K562 (cell line): ENCODE data around the gene ZFP36. TPM values are rescaled to one million over a fixed set of nuclear protein-coding genes. Genes with fewer than 3 reads are reported as not detected.
"Not testable (repeated sequence)": the region's sequence is repeated elsewhere in the genome, so short reads cannot be mapped to it uniquely, and the experiment has no call there.

Experiments used
- ATAC-seq: fragments of 200-7000 bp; cut with Tn5 transposase; 3 replicates; pipeline ENCODE4 v1.9.1; 2020; ENCODE audit warnings: moderate library complexity
- BruUV-seq: library from RNA; stranded (reverse); fragments of 400-500 nt; replicated peaks from 2 replicates; lab custom pipeline; 2021; lab: Mats Ljungman, UMichigan
- CTCF ChIA-PET: fragments of 300-600 bp; formaldehyde crosslinking; extraction: SDS; loops from one replicate; lab custom pipeline; 2021; ENCODE audit warnings: low intra/inter-chr PET ratio; lab: Yijun Ruan, JAX
- POLR2A ChIA-PET: fragments of 300-600, 350-650 bp; sonication (Branson Sonifier 250); formaldehyde crosslinking; extraction: SDS; loops from one replicate; lab custom pipeline; 2021; ENCODE audit warnings: antibody characterized with exemption, inconsistent platforms; lab: Yijun Ruan, JAX
- DNase-seq, 4 experiments: peaks; one replicate each; pipeline versions ENCODE4 v3.0.0 to v3.0.0-alpha.2; 2011 to 2018; ENCODE audit warnings: low spot score in 3 of 4, mixed read lengths in 3 of 4; ENCODE audit errors: extremely low read depth in 1 of 4
- FAIRE-seq: peaks from 2 replicates; lab custom pipeline; 2011; peaks lifted over from hg19 to GRCh38; lab: Jason Lieb, UNC
- H2AFZ ChIP-seq: 2 replicates; pipeline ENCODE4 v1.6.0; 2011; ENCODE audit warnings: low read depth, low read length, control low read depth, inconsistent platforms
- H3K27ac ChIP-seq: fragments of 200-600 bp; 3 replicates; pipeline ENCODE4 v1.8.0; 2011; ENCODE audit warnings: low read depth, mild to moderate bottlenecking, control low read depth, inconsistent platforms, low read length, moderate library complexity, mixed read lengths; ENCODE audit errors: extremely low read depth
- H3K27me3 ChIP-seq, 2 experiments: fragments of 300-600 bp in 1 of 2; 2 replicates in 1 of 2; 3 replicates in 1 of 2; pipeline versions ENCODE4 v1.6.0 to v1.8.0; 2011; ENCODE audit warnings: inconsistent platforms in 2 of 2, low read length in 2 of 2, mild to moderate bottlenecking in 1 of 2, mixed read lengths in 1 of 2, moderate library complexity in 1 of 2; ENCODE audit not compliant: control insufficient read depth in 2 of 2, insufficient read depth in 2 of 2
- H3K36me3 ChIP-seq: fragments of 300-600 bp; 3 replicates; pipeline ENCODE4 v1.8.0; 2011; ENCODE audit warnings: mild to moderate bottlenecking, low read length, inconsistent platforms; ENCODE audit not compliant: control insufficient read depth, insufficient read depth
- H3K4me1 ChIP-seq, 2 experiments: fragments of 200-600 bp in 1 of 2; replicated peaks in 1 of 2; 2 replicates in 1 of 2; 3 replicates in 1 of 2; pipeline versions ENCODE4 v1.5.1 to v1.8.0; 2011; ENCODE audit warnings: inconsistent platforms in 2 of 2, low read length in 2 of 2, mild to moderate bottlenecking in 1 of 2, mixed read lengths in 1 of 2, moderate library complexity in 1 of 2; ENCODE audit not compliant: control insufficient read depth in 2 of 2, insufficient read depth in 2 of 2
- H3K4me2 ChIP-seq: 2 replicates; pipeline ENCODE4 v1.6.1; 2011; ENCODE audit warnings: low read length, control low read depth, inconsistent platforms, mixed read lengths; ENCODE audit not compliant: insufficient read depth
- H3K4me3 ChIP-seq: fragments of 200-600 bp; sonication (generic), shearing (Covaris generic); 2 replicates; pipeline ENCODE4 v1.5.1; 2016; ENCODE audit warnings: control low read depth, inconsistent platforms
- H3K79me2 ChIP-seq: fragments of 200-600 bp; 3 replicates; pipeline ENCODE4 v1.8.0; 2011; ENCODE audit warnings: low read length, inconsistent platforms; ENCODE audit not compliant: control insufficient read depth, insufficient read depth
- H3K9ac ChIP-seq, 2 experiments: 2 replicates each; pipeline versions ENCODE4 v1.6.0 to v1.6.1; 2011; ENCODE audit warnings: low read depth in 2 of 2, low read length in 2 of 2, control low read depth in 1 of 2, inconsistent platforms in 1 of 2, mild to moderate bottlenecking in 1 of 2, mixed read lengths in 1 of 2; ENCODE audit not compliant: insufficient read depth in 1 of 2
- H3K9me1 ChIP-seq: one replicate; pipeline ENCODE4 v1.6.0; 2011; ENCODE audit warnings: inconsistent platforms, mild to moderate bottlenecking, low read length, moderate library complexity; ENCODE audit not compliant: control insufficient read depth, insufficient read depth
- H3K9me3 ChIP-seq: replicated peaks from 2 replicates; pipeline ENCODE4 v1.5.1; 2011; ENCODE audit warnings: low read depth, low read length, inconsistent platforms; ENCODE audit not compliant: control insufficient read depth, insufficient read depth
- H4K20me1 ChIP-seq: replicated peaks from 2 replicates; pipeline ENCODE4 v1.6.1; 2011; ENCODE audit warnings: low read length, inconsistent platforms, mixed read lengths; ENCODE audit not compliant: control insufficient read depth, insufficient read depth
- E2F8 ChIP-seq: fragments of 450-650 bp; IDR thresholded peaks from 2 replicates; pipeline ENCODE4 v1.7.1; 2018; ENCODE audit warnings: mild to moderate bottlenecking, low read depth; ENCODE audit not compliant: partially characterized antibody
- SMARCA4 ChIP-seq: fragments of 450-650 bp; IDR thresholded peaks from 2 replicates; pipeline ENCODE4 v1.6.1; 2016
- TAL1 ChIP-seq: fragments of 450-650 bp; IDR thresholded peaks from 2 replicates; pipeline ENCODE4 v1.6.1; 2016; ENCODE audit warnings: mild to moderate bottlenecking
- TCF7 ChIP-seq: sonication (generic); IDR thresholded peaks from 2 replicates; pipeline ENCODE4 v1.6.1; 2016; ENCODE audit warnings: antibody characterized with exemption, borderline replicate concordance
- THAP12 ChIP-seq: fragments of 250-450 bp; sonication (Bioruptor Pico); IDR thresholded peaks from 2 replicates; pipeline ENCODE4 v1.9.0; 2021; ENCODE audit warnings: mild to moderate bottlenecking, inconsistent platforms
- ZBTB5 ChIP-seq: fragments of 450-650 bp; IDR thresholded peaks from 2 replicates; pipeline ENCODE4 v1.6.1; 2017; ENCODE audit warnings: antibody characterized with exemption
- ZNF146 ChIP-seq: IDR thresholded peaks from one replicate; pipeline ENCODE4 v1.6.1; 2018; ENCODE audit warnings: missing compliant biosample characterization; ENCODE audit not compliant: unreplicated experiment
- WGBS: fragments of 100-300 bp; shearing (Covaris generic); methylation state at CpG from one replicate; pipeline ENCODE4 v1.1.6; 2016; ENCODE audit warnings: low coverage, mixed read lengths; ENCODE audit not compliant: insufficient coverage; ENCODE audit errors: missing lambda C conversion rate; 5-methylcytosine and 5-hydroxymethylcytosine counted together
- in situ Hi-C: fragments of 300-500 bp; cut with MboI; formaldehyde crosslinking; loops from 4 replicates; pipeline ENCODE4 v1.15.0; 2018; ENCODE audit warnings: inconsistent platforms, mixed read lengths
- intact Hi-C: fragments of 100-400 bp; cut with micrococcal nuclease; formaldehyde crosslinking; loops from 2 replicates; pipeline ENCODE4 v1.14.2; 2022
- polyA plus RNA-seq, 8 experiments: library from polyadenylated mRNA; depleted of rRNA in 4 of 8; stranded (reverse) in 5 of 8; unstranded in 3 of 8; fragments of >200 nt; fragmentation: Nextera tagmentation in 2 of 8; fragmentation: Illumina TruSeq in 1 of 8; extraction: Ambion mirVana in 2 of 8; extraction: Trizol in 1 of 8; gene quantifications; 2 replicates each; pipeline versions ENCODE4 v1.2.1 to v1.2.3, GENCODE V29; 2011 to 2014; ENCODE audit warnings: inconsistent platforms in 1 of 8, missing spikeins in 1 of 8
- total RNA-seq, 7 experiments: library from RNA; depleted of rRNA in 6 of 7; stranded (reverse); fragments of >200 nt in 6 of 7; fragmentation: Illumina TruSeq in 2 of 7; extraction: Trizol in 2 of 7; gene quantifications; 2 replicates each; pipeline versions ENCODE4 v1.2.1 to v1.2.3, GENCODE V29; 2011 to 2021; ENCODE audit warnings: low replicate concordance in 1 of 7

ZFP36 gene
- total and polyA plus RNA-seq, 9 of the 15 experiments (the other 6 are each of a cell fraction or from before 2014, with no cell fraction given): 1.0 to 20.1 (median 3.5) TPM

- in situ Hi-C loops, H3K9me3 ChIP-seq, H3K4me2 ChIP-seq, ATAC-seq, BruUV-seq, H3K79me2 ChIP-seq, H2AFZ ChIP-seq, intact Hi-C loops, H3K9ac ChIP-seq, DNase-seq, FAIRE-seq, H3K27ac ChIP-seq, H3K4me3 ChIP-seq, H3K27me3 ChIP-seq, CTCF ChIA-PET: not testable (repeated sequence)
- WGBS: 95% methylated on average over 4 of the region's 4 CpGs
- Histone ChIP-seq H3K9me1 (peaks cover 13% of the 10 kb centered on the region), H4K20me1 (peaks cover 22% of the 10 kb centered on the region), H3K4me1 (peaks cover 17 to 22% of the 10 kb centered on the region in 2 experiments), H3K36me3 (peaks cover 97% of the 10 kb centered on the region)
- POLR2A ChIA-PET: interaction anchor here (0.7 to 2.5 kb wide), 3 partner anchors 11 to 542 kb away, joined by 4 to 15 read pairs (median 4); partner anchors contain the start of genes MED29 and PAF1
Observed at GRCh38 chr19:39379366-39379765, 27.3 kb upstream of the ZFP36 start.

GRCh38 chr19:39379865-39380396 lies 26.7 kb upstream of the ZFP36 start:
- H3K36me3 ChIP-seq: peaks cover 100% of the 10 kb centered on the region
- TF ChIP-seq TCF7: no peak
- no peak for TF ChIP-seq ZBTB5
- TF ChIP-seq E2F8: no peak
- no peak for TF ChIP-seq ZNF146
- no peak for TF ChIP-seq SMARCA4
- no peak for TF ChIP-seq THAP12 (CRISPR knock-in tag)
- TF ChIP-seq TAL1: no peak

More at GRCh38 chr19:39379865-39380396, 26.7 kb upstream of the ZFP36 start:
- Histone ChIP-seq H3K4me2 (no peak overlapping the region), H3K4me3 (no peak overlapping the region), H3K9ac (no peak overlapping the region), H3K79me2 (0 out of 3 replicates have a peak, but pooled peaks cover 3% of the 10 kb centered on the region), H3K9me1 (peaks cover 13% of the 10 kb centered on the region), H2AFZ (no peak overlapping the region), H3K27ac (no peak overlapping the region), H3K4me1 (peaks cover 17 to 22% of the 10 kb centered on the region in 2 experiments), H3K9me3 (no peaks in the 10 kb centered on the region), H3K27me3 (no peaks in the 10 kb centered on the region), H4K20me1 (peaks cover 24% of the 10 kb centered on the region)
- ChIA-PET CTCF (no interaction called here), POLR2A (interaction anchor here (0.7 to 2.5 kb wide), 2 partner anchors 11 to 541 kb away, joined by 4 to 15 read pairs; partner anchors contain the start of genes MED29 and PAF1)
- DNase-seq (no peak), ATAC-seq (no peak), FAIRE-seq (no peak)
- no TSS peak for BruUV-seq
- in situ Hi-C loops: no loop called here
- 90% methylated on average over 12 of the region's 14 CpGs for WGBS
- intact Hi-C loops: no loop called here
